GM18873 (cell line): ENCODE measurements around the gene PCDHGA3.
"Not testable (repeated sequence)": the region's sequence is repeated elsewhere in the genome, so short reads cannot be mapped to it uniquely, and the experiment has no call there.

Experiments
- ATAC-seq: cut with Tn5 transposase; IDR thresholded peaks from one replicate; pipeline ENCODE4 v1.9.1; 2021; ENCODE audit warnings: mild to moderate bottlenecking, moderate library complexity, moderate number of reproducible peaks; ENCODE audit not compliant: unreplicated experiment, low FRiP score

Gene PCDHGA3

DNA sequence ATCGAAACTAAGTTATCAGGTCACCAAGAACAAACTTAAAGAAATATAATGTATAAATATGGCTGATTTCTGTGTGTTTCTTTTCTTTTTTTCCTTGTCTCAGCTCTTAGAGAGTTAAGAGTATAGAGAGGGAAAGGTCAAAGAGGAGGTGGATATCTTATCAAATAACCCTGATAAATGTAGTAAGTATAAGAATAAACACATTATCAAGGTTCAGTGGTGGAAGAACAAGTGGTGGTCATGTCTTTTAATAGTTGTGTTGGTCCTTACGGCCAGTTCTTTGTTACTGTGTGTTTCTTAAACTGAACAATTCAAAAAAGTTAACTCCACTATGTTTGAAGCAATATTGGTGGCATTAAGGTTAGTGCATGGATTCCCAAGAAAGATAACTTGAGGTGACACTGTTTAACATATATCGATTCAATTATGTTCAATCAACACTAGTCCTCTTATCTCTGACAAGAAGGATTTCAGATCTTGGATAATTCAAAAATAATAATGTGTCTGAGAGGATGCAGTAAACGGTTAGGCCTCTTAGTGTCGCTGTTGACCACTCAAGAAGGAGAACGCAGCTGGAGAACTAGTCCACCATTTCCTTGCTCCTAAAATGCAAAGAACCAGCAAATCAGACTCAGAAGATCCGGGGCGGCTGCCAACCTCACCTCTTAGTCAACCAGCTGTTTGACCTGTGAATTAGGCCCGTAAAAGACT, at the start of gene PCDHGA3:
PCDHGA3 (plus strand) TSS at position 588 of the 711 bp plus-strand sequence. CDS start 205 bp downstream, outside the sequence.
- ATAC-seq, result no peak

- ATAC-seq, result no peak
Measured at GRCh38 chr5:141298376-141298775, 45.3 kb upstream of the PCDHGA3 start.

- no peak for ATAC-seq
Measured at GRCh38 chr5:141303756-141304155, 39.9 kb upstream of the PCDHGA3 start, which contains the start of gene SLC25A2. SLC25A2 (minus strand) TSS chr5:141304049; CDS start chr5:141303865, 184 bp downstream.

DNA sequence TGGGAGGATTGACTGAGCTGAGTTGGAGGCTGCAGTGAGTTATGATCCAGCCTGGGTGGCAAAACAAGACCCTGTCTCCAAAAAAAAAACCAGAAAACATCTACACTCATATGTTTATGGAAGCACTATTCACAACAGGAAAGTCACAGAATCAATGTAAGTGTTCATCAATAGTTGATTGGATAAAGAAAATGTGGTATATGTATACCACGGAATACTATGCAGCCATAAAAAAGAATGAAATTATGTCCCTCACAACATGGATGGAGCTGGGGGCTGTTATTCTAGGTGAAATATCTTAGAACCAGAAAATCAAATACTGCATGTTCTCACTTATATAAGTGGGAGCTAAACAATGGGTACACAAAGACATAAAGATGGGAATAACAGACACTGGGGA, 37.0 kb upstream of the PCDHGA3 start:
- no peak for ATAC-seq

- no peak for ATAC-seq
Measured at GRCh38 chr5:141313711-141314110, 29.9 kb upstream of the PCDHGA3 start.

- ATAC-seq, result not testable (repeated sequence)
Measured at GRCh38 chr5:141316963-141317362, 26.7 kb upstream of the PCDHGA3 start.

DNA sequence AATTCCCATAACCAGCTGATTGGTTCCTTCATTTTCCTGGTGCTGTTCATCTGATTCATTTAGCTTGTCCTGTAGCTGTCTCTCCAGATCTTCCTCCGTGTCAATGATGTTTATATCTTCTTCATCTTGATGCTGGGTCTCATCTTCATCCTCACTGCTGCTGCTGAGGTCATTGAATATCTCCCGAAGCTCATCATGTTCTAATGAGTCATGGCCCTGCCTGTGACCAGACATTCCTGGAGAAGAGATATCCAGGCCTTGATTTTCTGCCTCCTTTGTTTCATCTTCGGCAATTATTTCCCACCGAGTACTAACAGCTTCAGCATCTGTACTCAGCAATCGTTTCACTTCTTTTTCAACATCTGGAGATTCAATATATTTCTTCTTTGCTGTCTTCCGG, 24.4 kb upstream of the PCDHGA3 start:
- no peak for ATAC-seq

DNA sequence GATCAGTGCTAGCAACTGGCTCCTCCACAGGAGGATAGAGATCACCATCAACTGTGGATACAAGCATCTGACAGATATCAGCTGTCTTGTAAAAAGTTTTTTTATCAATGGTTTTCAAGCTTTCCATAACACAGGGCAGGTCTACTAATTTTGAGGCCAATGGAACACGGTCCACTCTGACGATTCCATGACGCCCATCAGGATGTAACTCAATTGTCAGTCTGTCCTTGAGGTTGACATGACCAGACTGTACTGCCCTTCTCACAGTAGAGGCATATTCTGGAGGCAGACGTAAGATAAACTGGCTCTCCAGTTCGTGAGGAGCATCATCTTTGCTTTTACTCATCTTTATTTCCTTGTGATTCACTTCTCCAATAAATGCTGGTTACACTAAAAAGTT, 23.9 kb upstream of the PCDHGA3 start:
- no peak for ATAC-seq

GRCh38 chr5:141320225-141321169, 23.1 kb upstream of the PCDHGA3 start, which contains the start of gene TAF7:
TAF7 (minus strand) TSS chr5:141320784; CDS start chr5:141320044, 740 bp downstream.
- peak; percentile 83 for ATAC-seq

GRCh38 chr5:141322261-141322660, 21.4 kb upstream of the PCDHGA3 start:
- no peak for ATAC-seq

DNA sequence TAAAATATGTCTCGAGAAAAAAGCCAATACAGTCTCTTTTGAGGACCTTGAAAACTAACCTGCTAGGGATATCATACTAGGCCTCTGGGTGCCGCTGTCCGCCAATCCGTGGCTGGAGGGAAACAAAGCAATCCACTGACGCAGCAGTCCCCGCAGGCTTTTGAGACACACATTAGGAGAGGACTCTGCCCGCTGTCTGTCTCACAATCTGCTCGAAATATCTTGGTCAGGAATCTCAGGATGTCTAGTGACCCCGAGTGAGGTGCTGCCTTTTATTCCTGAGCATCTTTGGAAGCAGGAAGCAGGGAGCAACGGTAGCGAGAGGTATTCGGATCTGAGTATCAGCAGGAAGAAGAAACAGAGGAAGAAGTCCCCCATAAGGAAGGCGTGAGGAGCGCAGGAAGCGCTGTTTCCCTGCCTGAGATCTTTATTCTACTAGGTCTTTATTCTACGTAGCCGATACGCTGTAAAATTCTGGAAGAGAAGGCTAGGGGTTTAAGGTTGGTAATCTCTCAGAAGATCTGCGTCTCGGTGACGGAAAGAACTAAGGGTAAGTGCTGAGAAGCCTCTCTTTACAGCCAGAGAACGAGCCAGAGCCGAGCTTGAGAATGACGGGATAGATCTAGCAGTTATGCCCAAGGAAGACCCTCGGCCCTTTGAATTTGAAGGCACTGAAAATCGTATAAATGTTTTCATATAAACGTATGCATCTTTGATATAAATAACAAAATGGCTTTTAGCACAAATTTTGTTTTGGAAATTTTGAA, 17.4 kb upstream of the PCDHGA3 start:
- peak; percentile 92 for ATAC-seq

DNA sequence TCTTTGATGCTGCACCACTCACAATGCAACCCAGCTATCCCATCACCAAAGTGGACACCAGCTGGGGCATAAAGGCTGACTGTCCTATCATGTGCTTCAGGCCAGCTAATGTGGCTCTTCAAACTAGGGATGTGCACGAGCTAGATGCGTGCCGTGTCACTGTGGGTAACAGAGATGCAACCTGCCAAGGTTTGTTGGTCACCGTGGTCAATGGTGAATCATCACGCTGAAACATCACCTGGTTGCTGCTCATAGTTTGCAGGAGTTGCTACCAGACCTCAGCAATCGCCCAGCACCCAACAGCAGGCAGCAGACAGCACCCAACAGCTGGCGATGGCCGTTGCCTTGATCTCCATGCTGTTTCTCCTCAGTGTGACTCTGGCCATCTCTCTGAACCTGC, 15.4 kb upstream of the PCDHGA3 start:
- no peak for ATAC-seq

- ATAC-seq, result no peak
Measured at GRCh38 chr5:141330299-141331080, 13.1 kb upstream of the PCDHGA3 start, which contains the start of gene PCDHGA1. PCDHGA1 (plus strand) TSS chr5:141330514.

DNA sequence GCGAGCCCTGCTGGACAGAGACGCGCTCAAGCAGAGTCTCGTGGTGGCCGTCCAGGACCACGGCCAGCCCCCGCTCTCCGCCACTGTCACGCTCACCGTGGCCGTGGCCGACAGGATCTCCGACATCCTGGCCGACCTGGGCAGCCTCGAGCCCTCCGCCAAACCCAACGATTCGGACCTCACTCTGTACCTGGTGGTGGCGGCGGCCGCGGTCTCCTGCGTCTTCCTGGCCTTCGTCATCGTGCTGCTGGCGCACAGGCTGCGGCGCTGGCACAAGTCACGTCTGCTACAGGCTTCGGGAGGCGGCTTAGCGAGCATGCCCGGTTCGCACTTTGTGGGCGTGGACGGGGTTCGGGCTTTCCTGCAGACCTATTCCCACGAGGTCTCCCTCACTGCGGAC, 11.1 kb upstream of the PCDHGA3 start:
- not testable (repeated sequence) for ATAC-seq

DNA sequence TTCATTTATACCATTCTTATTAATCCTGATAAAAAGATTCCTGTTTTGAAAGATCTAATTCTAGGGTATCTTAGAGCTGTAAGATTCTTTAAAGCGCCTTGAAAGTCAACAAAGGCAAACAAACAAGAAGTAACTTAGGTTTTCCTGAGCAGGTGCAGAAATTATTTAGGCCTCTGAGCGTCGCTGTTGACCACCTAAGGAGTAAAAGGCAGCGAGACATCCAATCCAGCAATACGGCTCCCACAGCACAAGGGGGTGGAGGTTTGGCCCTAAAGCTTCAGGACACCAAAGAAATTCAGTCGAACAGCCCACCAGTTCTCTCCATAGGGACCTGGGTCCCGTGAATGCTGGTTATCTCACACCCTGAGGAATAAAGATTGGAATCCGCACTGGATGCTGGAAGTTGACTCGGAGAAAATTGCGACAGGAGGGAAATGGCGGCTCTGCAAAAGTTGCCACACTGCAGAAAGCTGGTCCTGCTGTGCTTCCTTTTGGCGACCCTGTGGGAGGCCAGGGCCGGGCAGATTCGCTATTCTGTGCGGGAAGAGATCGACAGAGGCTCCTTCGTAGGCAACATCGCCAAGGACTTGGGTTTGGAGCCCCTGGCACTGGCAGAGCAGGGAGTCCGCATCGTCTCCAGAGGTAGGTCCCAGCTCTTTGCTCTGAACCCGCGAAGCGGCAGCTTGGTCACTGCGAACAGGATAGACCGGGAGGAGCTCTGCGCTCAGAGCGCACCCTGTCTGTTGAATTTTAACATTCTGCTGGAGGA, 4.9 kb upstream of the PCDHGA3 start, which contains the start of gene PCDHGA2:
PCDHGA2 (plus strand) TSS at position 223 of the 769 bp plus-strand sequence.
- no peak for ATAC-seq

DNA sequence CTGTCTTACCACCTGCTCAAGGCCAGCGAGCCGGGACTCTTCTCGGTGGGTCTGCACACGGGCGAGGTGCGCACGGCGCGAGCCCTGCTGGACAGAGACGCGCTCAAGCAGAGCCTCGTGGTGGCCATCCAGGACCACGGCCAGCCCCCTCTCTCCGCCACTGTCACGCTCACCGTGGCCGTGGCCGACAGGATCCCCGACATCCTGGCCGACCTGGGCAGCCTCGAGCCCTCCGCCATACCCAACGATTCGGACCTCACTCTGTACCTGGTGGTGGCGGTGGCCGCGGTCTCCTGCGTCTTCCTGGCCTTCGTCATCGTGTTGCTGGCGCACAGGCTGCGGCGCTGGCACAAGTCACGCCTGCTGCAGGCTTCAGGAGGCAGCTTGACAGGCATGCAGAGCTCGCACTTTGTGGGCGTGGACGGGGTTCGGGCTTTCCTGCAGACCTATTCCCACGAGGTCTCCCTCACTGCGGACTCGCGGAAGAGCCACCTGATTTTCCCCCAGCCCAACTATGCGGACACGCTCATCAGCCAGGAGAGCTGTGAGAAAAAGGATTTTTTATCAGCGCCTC, 2.8 kb upstream of the PCDHGA3 start:
- ATAC-seq, result not testable (repeated sequence)

DNA sequence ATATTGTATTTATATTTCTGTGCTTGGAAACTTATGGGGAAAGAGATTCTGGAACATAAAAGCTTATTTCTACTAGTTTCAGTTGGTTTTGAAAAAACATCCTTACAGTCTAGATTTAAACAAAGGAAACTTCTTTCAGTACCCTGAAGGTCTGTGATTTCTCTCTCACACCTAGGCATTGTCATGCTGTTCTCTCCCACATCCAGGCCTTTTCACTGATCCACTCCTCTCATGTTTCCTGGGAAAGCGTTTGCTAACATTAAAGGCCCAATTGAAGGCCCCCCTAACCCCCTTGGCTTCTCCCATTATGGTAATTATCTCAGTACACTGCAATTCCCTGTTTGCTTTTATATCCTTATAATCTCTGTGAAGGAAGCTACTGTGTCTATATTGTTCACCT, 856 bp upstream of the PCDHGA3 start:
- no peak for ATAC-seq

DNA sequence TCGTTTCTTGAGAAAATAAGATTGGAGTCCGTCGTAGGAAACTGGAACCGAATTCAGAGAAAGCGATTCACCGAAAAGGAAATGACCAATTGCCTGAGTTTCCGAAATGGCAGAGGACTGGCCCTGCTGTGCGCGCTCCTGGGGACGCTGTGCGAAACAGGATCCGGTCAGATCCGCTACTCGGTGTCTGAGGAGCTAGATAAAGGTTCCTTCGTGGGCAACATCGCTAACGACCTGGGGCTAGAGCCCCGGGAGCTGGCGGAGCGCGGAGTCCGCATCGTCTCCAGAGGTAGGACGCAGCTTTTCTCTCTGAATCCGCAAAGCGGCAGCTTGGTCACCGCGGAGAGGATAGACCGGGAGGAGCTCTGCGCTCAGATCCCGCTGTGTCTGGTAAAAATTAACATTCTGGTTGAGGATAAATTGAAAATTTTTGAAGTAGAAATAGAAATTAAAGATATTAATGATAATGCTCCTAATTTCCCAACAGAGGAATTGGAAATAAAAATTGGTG, 379 bp downstream of the PCDHGA3 start:
- ATAC-seq, result no peak
